ENCODE data around the gene SLC29A2. TPM values are rescaled to one million over a fixed set of nuclear protein-coding genes. Genes with fewer than 3 reads are reported as not detected.

The SLC29A2 gene
- total and polyA plus RNA-seq, 2 donors (not counting 1 experiment from before 2014, with no cell fraction given): 16.2 to 18.5 TPM

GRCh38 chr11:66345316-66345649 is 26.3 kb downstream of the SLC29A2 start:
- CTCF ChIA-PET: interaction anchor here (0.8 to 5.2 kb wide), 8 partner anchors 13 to 714 kb away, joined by 3 to 44 read pairs (median 6); partner anchors contain the start of gene BBS1
- Histone ChIP-seq H3K9ac (ENCODE audit: low read length) (peak overlapping the region; percentile 91), H3K4me2 (replicated peaks; ENCODE audit: low read depth, low read length, poor library complexity, severe bottlenecking) (peak overlapping the region; percentile 90), H3K4me3 (ENCODE audit: control extremely low read depth in 1 of 5, extremely low read depth in 1 of 5, insufficient read depth in 1 of 5, low read depth in 2 of 5, low read length in 4 of 5) (peak overlapping the region in 4 of 5 experiments; percentile 74 to 90 (median 82)), H3K4me1 (ENCODE audit: control insufficient read depth in 2 of 2, insufficient read depth in 2 of 2, low read length in 2 of 2) (peaks cover 19 to 44% of the 10 kb centered on the region in 2 donors), H2AFZ (ENCODE audit: insufficient read depth, low read depth, low read length, poor library complexity, severe bottlenecking) (peak overlapping the region; percentile 82), H3K27me3 (replicated peaks in 1 of 4; ENCODE audit: control extremely low read depth in 1 of 4, control insufficient read depth in 3 of 4, insufficient read depth in 4 of 4, low read length in 3 of 4) (no peaks in the 10 kb centered on the region), H3K36me3 (replicated peaks in 1 of 2; ENCODE audit: control extremely low read depth in 1 of 2, control insufficient read depth in 1 of 2, extremely low read depth in 1 of 2, insufficient read depth in 2 of 2, low read length in 1 of 2) (peaks cover 0 to 20% of the 10 kb centered on the region in 2 experiments), H3K27ac (ENCODE audit: low read length in 2 of 2) (peak overlapping the region; percentile 75 to 86), H4K20me1 (ENCODE audit: control insufficient read depth, insufficient read depth, low read length, poor library complexity, severe bottlenecking) (peaks cover 44% of the 10 kb centered on the region), H3K9me3 (ENCODE audit: control extremely low read depth in 1 of 3, control insufficient read depth in 2 of 3, insufficient read depth in 1 of 3, low read length in 2 of 3) (no peaks in the 10 kb centered on the region), H3K79me2 (ENCODE audit: control insufficient read depth, insufficient read depth, low read length) (peaks cover 31% of the 10 kb centered on the region)
- no peak for DNase-seq
- Mint-ChIP-seq H3K9me3 (ENCODE audit: insufficient read depth) (no peaks in the 10 kb centered on the region), H3K27me3 (no peaks in the 10 kb centered on the region), H3K4me3 (peak overlapping the region; percentile 97), H3K4me1 (peaks cover 47% of the 10 kb centered on the region), H3K27ac (peak overlapping the region; percentile 96)
- WGBS (ENCODE audit: insufficient coverage): 11% methylated on average over 7 of the region's 7 CpGs
- POLR2A ChIA-PET: interaction anchor here (0.6 to 2.2 kb wide), 2 partner anchors 28 to 33 kb away, joined by 7 to 12 read pairs; partner anchors contain the start of gene CD248
- intact Hi-C loops (cut with micrococcal nuclease): loop anchor here (1.0 to 5.0 kb wide), 5 partner anchors 17 to 77 kb away; partner anchors contain the start of genes RAB1B and SLC29A2
- ATAC-seq (ENCODE audit: low read depth): no peak
- TF ChIP-seq, protein P1, sequence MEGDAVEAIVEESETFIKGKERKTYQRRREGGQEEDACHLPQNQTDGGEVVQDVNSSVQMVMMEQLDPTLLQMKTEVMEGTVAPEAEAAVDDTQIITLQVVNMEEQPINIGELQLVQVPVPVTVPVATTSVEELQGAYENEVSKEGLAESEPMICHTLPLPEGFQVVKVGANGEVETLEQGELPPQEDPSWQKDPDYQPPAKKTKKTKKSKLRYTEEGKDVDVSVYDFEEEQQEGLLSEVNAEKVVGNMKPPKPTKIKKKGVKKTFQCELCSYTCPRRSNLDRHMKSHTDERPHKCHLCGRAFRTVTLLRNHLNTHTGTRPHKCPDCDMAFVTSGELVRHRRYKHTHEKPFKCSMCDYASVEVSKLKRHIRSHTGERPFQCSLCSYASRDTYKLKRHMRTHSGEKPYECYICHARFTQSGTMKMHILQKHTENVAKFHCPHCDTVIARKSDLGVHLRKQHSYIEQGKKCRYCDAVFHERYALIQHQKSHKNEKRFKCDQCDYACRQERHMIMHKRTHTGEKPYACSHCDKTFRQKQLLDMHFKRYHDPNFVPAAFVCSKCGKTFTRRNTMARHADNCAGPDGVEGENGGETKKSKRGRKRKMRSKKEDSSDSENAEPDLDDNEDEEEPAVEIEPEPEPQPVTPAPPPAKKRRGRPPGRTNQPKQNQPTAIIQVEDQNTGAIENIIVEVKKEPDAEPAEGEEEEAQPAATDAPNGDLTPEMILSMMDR (IDR thresholded peaks at IDR 0.05): no peak
- no peak for TF ChIP-seq EZH2 (IDR thresholded peaks at IDR 0.05; ENCODE audit: borderline replicate concordance, insufficient read depth, low read depth, low read length, poor library complexity, severe bottlenecking)

Data from B cell (primary cell).